ENCODE data around the gene MRPS18C. TPM values are rescaled to one million over a fixed set of nuclear protein-coding genes. Genes with fewer than 3 reads are reported as not detected.

MRPS18C gene
- total and polyA plus RNA-seq, 9 of the 15 experiments (the other 6 are each of a cell fraction or from before 2014, with no cell fraction given), result 54.3 to 390 (median 138) TPM

- no peak for TF ChIP-seq ZNF407 (IDR thresholded peaks at IDR 0.05; ENCODE audit: low read depth)
Measured at GRCh38 chr4:83417566-83417965, 38.3 kb upstream of the MRPS18C start (continued).

- H3K27me3 ChIP-seq (ENCODE audit: control insufficient read depth in 2 of 2, insufficient read depth in 2 of 2, low read length in 2 of 2), result no peaks in the 10 kb centered on the region
- no TSS peak for BruUV-seq (replicated peaks)
- H3K79me2 ChIP-seq (ENCODE audit: control insufficient read depth, insufficient read depth, low read length), result no peaks in the 10 kb centered on the region
- DNase-seq (ENCODE audit: extremely low read depth in 1 of 4, low spot score in 3 of 4) (no peak), FAIRE-seq (peak; percentile 35), ATAC-seq (no peak)
- no peak overlapping the region for H3K4me2 ChIP-seq (ENCODE audit: insufficient read depth, low read length)
- no peak overlapping the region for H3K4me3 ChIP-seq
- CTCF ChIA-PET (ENCODE audit: low intra/inter-chr PET ratio), result no interaction called here
- no peaks in the 10 kb centered on the region for H3K9me3 ChIP-seq (replicated peaks; ENCODE audit: control insufficient read depth, insufficient read depth, low read depth, low read length)
- H4K20me1 ChIP-seq (replicated peaks; ENCODE audit: control insufficient read depth, insufficient read depth, low read length), result no peaks in the 10 kb centered on the region
- H3K9ac ChIP-seq (ENCODE audit: insufficient read depth in 1 of 2, low read depth in 2 of 2, low read length in 2 of 2), result no peak overlapping the region
- no peaks in the 10 kb centered on the region for H3K9me1 ChIP-seq (ENCODE audit: control insufficient read depth, insufficient read depth, low read length)
- H3K27ac ChIP-seq (ENCODE audit: extremely low read depth, low read depth, low read length), result no peak overlapping the region
- no peak overlapping the region for H2AFZ ChIP-seq (ENCODE audit: low read depth, low read length)
- TF ChIP-seq ZHX1 (conservative IDR thresholded peaks at IDR 0.05; ENCODE audit: low read length) (no peak), ZNF212 (CRISPR knock-in tag; IDR thresholded peaks at IDR 0.05) (no peak), TSHZ1 (CRISPR knock-in tag; IDR thresholded peaks at IDR 0.05) (no peak), ATF1 (CRISPR knock-in tag; IDR thresholded peaks at IDR 0.05) (no peak), ATF1 (tag; IDR thresholded peaks at IDR 0.05) (no peak)
- in situ Hi-C loops (cut with MboI) (no loop called here), intact Hi-C loops (cut with micrococcal nuclease) (no loop called here)
- no peaks in the 10 kb centered on the region for H3K4me1 ChIP-seq (replicated peaks in 1 of 2; ENCODE audit: control insufficient read depth in 2 of 2, insufficient read depth in 2 of 2, low read length in 2 of 2)
- peaks cover 33% of the 10 kb centered on the region; the same call in 2 of the 3 replicates for H3K36me3 ChIP-seq (ENCODE audit: control insufficient read depth, insufficient read depth, low read length)
- POLR2A ChIA-PET, result no interaction called here
Measured at GRCh38 chr4:83418211-83418610, 37.6 kb upstream of the MRPS18C start.
